NCI-H2029 treated with DMSO at 0.1 percent for 48 hours (cell line): ENCODE results near the gene WSB1.
A peak's percentile ranks its signal among the peaks of the same experiment; 100 is the strongest.

Experiments
- DNase-seq: peaks from one replicate; lab custom pipeline; 2025; lab: John Stamatoyannopoulos, UW

The WSB1 gene

GRCh38 chr17:27338536-27338985, 44.6 kb downstream of the WSB1 start:
- no peak for DNase-seq

GRCh38 chr17:27339198-27339835, 45.4 kb downstream of the WSB1 start:
- no peak for DNase-seq

GRCh38 chr17:27339836-27340550, 46.1 kb downstream of the WSB1 start:
- no peak for DNase-seq

GRCh38 chr17:27340575-27340974, 46.7 kb downstream of the WSB1 start:
- DNase-seq, result no peak

GRCh38 chr17:27341041-27341471, 47.1 kb downstream of the WSB1 start:
- DNase-seq, result peak; percentile 42

GRCh38 chr17:27342059-27342458, 48.1 kb downstream of the WSB1 start:
- DNase-seq, result no peak

GRCh38 chr17:27343294-27343693, 49.4 kb downstream of the WSB1 start:
- no peak for DNase-seq

- peak; percentile 40 for DNase-seq
Observed at GRCh38 chr17:27343977-27344607, 50.2 kb downstream of the WSB1 start.

GRCh38 chr17:27345141-27345904, 51.4 kb downstream of the WSB1 start:
- DNase-seq, result peak; percentile 84

- DNase-seq, result no peak
Observed at GRCh38 chr17:27346228-27346899, 52.5 kb downstream of the WSB1 start.

- no peak for DNase-seq
Observed at GRCh38 chr17:27348196-27348595, 54.3 kb downstream of the WSB1 start.

- DNase-seq, result no peak
Observed at GRCh38 chr17:27349540-27350021, 55.7 kb downstream of the WSB1 start.

- no peak for DNase-seq
Observed at GRCh38 chr17:27351759-27352158, 57.8 kb downstream of the WSB1 start.

GRCh38 chr17:27352448-27353032, 58.6 kb downstream of the WSB1 start:
- no peak for DNase-seq

GRCh38 chr17:27353033-27353460, 59.1 kb downstream of the WSB1 start:
- DNase-seq, result no peak

GRCh38 chr17:27353461-27354050, 59.6 kb downstream of the WSB1 start:
- peak; percentile 54 for DNase-seq

GRCh38 chr17:27354051-27354490, 60.2 kb downstream of the WSB1 start:
- DNase-seq, result no peak

- DNase-seq, result no peak
Observed at GRCh38 chr17:27354491-27355081, 60.7 kb downstream of the WSB1 start.

- no peak for DNase-seq
Observed at GRCh38 chr17:27355419-27355818, 61.5 kb downstream of the WSB1 start.

- DNase-seq, result no peak
Observed at GRCh38 chr17:27356091-27356705, 62.3 kb downstream of the WSB1 start.
